GM19351 (cell line): ENCODE data around the gene PSG6.
"Not testable (repeated sequence)": the region's sequence is repeated elsewhere in the genome, so short reads cannot be mapped to it uniquely, and the experiment has no call there.

Source experiments
- ATAC-seq: cut with Tn5 transposase; IDR thresholded peaks from one replicate; pipeline ENCODE4 v1.9.1; 2021; ENCODE audit warnings: mild to moderate bottlenecking, moderate library complexity; ENCODE audit not compliant: unreplicated experiment

The PSG6 gene

DNA sequence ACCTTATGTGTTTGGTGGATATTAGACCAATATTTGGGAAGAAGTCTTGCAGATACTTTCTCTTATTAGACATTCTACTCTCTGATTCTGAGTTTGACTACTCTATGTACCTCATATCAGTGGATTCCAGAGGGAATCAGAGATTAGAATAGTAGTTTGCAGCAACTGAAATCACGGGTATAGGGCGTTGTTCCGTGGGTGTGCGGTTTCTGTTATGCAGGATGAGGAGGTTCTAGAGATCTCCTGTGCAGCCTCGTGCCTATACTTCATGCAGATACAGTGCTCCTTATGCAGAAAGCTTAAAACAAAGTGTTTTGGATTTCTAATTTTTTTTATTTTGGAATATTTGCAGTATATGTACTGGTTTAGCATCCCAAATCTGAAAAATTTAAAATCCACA is 6.0 kb downstream of the PSG6 start:
- ATAC-seq, result not testable (repeated sequence)

DNA sequence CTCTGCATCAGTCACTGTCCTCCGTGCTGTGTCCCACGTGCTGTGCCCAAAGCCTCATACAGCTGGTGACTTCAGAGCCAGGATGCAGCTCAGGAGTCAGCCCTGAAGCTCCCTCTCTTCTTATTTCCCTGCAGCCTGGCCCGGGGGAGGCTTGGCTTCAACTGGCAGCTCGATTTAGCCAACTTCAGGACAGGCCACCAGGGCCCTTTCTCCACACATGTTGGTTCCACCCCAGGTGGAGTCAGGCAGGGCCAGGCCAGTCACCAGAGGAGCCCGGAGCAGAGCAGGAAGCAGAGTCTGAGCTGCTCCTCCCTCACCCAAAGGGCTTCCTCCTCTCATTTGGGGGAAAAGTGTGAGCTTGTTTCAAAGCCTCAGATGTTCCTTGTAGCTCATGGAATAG is 11.5 kb downstream of the PSG6 start:
- ATAC-seq, result not testable (repeated sequence)

DNA sequence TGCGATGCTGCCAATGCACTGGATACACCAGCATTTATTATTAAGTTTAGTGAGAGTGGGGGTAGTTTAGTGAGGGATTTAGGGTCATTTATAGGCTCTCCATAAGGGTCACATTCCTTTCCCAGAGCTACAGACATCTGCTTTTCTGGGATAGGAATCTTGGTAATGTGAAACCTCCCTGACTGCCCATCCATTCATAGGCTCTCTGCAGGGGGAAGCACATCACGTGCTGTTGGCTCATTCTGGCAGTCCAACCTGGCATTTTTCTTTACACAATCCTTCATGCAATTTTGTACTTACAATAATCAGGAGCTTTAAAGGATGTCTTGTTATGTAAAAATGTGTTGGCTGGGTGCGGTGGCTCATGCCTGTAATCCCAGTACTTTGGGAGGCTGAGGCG is 17.1 kb downstream of the PSG6 start:
- ATAC-seq, result not testable (repeated sequence)

DNA sequence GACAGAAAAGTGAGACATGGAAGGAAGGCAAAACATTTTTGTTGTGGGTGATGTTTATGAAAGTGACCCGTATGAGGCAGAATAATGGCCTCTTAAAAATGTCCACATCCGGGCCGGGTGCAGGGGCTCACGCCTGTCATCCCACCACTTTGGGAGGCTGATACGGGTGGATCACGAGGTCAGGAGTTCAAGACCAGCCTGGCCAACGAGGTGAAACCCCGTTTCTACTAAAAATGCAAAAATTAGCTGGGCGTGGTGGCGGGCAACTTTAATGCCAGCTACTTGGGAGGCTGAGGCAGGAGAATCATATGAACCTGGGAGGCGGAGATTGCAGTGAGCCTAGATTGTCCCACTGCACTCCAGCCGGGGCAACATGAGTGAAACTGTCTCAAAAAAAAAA is 18.0 kb downstream of the PSG6 start:
- ATAC-seq, result not testable (repeated sequence)

DNA sequence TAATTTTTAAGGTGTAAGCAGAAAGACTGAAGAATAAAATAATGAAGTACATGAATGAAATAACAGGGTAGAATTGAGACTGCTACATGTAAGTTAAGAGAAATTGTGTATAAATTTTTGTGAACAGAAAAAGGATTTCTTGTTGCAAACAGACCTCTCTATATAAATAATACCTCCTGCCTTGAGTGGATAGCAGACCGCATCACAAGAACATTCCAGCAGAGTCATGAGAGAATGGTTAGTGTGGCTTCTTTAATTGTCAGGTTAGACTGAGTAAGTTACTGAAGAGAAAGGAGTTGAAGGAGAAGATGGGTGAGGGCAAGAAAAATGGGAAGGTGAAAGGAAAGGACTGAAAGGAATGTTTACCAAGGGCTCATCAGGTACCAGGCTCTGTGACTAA is 18.6 kb downstream of the PSG6 start:
- not testable (repeated sequence) for ATAC-seq

DNA sequence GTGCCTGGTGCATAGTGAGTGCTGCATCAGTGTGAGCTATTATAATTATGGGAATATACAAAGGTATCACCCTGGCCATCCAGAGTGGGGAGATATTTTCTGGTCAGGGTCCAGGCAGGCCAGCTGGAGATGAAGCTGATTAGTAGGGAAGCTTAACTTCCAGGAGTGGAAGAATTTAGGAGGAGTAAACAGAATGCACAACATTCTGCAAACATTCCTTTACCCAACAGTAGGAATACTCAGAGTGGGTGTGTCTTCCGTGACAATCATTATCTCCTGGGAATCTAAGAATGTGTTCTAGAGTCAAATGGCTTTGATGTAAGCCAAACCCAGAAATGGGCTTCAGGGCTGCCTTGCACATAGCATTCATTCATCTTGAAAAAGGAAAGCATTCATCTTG is 19.0 kb downstream of the PSG6 start:
- not testable (repeated sequence) for ATAC-seq

DNA sequence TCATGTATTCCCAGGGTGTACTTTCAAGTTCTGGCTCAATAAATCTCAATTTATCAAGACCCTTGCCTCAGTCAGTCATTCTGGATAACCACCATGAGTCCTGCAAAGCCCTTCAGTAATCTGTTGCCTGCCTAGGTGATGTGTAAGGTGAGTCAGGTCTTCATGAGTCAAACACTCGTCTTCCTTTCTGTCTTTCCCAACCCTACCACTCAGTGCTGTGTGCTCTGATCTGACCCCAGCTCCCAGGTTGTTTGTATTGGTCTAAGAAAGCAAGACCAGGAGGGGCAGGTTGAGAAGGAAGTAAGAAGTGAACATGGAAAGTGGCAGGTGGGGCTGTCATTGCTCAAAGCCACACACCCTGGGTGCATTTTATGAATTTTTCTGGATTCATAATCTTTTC is 20.0 kb downstream of the PSG6 start:
- not testable (repeated sequence) for ATAC-seq

DNA sequence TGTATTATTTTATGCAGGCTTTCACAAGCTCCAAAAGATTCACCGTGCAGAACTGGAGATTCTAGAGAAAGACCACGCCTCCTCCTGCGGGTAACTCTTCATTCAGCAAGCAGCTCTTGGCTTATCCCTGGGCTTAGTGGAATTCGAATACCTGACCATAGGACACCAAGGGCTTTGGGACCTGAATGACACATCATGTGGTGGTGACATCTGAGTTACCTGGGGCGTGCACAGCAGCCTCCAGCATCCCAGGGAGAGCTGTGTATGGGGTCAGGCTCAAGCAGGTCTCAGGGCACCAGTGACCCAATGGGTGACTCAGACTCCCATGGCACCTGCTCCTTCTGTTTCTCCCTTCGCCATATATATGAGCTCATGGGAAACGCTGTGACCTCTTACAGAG is 27.2 kb downstream of the PSG6 start:
- ATAC-seq, result not testable (repeated sequence)

DNA sequence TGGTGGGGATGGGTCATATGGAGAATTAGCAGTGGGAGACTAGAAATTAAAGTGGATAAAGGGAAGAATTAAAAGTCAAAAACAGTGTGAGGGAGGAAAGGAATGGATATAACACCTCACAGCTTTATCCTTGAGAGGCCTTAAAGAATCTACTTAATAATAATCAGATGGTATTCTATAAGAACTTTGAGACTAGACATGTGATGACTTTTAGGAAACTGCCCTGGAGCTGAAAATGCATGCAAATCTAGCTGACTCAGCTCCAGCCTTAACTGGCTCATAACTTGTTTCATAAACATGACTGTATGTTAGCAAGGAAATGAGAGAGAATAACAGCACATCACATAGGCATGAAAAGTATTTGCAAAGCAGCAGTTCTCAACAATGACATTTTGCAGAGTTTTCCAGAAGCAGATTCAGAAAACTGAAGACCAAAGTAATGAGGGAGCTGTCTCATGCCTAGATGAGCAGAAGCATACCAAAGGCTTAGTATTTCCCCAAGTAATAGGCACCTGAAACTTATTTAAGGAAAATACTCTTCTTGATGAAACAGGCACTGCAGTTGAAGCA is 29.7 kb downstream of the PSG6 start:
- ATAC-seq, result not testable (repeated sequence)

DNA sequence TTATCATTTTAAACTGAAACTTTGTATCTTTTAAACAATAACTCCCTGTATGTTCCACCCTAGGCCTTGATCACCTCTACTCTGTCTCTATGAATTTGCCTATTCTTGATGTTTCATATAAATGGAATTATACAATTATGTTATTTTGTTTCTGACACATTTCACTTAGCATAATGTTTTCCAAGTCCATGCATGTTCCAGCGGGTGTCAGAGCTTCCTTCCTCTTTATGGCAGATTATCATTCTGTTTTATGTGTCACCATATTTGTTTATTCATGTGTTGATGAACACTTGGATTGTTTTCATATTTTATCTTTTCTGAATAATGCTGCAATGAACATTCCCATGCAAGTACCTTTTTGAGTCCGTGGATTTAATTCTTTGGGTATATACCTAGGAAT is 35.0 kb downstream of the PSG6 start:
- ATAC-seq, result not testable (repeated sequence)

DNA sequence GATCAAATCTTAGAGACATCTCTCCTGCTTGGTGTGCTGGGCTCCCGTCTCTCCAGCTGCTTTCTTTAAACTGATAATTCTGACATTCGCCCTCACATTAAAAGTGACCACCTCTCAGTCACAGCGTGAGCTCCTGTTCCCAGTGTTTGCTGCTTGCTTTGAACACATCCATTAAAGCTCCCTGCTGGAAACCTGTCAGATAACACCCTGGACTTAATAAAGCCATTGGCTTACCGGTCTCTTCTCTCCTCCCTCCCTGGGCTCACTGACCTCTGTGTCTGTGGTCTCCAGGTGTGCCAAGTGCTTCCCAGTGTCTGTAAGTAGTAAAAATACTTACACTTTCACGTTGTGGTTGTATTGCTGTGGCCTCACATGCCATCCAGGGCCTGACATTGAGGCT is 35.7 kb downstream of the PSG6 start:
- ATAC-seq, result not testable (repeated sequence)

DNA sequence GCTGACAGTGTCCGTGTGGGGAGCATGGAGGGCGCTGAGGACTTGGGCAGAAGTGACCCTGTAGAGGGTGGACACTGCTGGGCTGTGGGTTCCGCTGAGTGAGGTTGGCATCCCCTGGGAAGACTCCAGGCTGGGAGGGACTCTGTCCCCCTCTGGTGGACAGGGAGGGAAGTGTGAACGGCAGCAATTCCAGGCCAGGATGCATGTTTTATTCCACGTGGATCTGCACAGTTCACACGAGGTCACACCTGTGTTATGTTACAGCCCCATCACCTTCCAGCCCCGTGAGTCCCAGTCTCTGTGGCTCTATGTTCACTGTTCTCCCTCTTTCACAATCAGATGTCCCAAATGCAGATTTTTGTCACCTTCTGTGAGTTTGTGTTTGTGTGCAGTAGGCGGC is 36.4 kb downstream of the PSG6 start:
- not testable (repeated sequence) for ATAC-seq

DNA sequence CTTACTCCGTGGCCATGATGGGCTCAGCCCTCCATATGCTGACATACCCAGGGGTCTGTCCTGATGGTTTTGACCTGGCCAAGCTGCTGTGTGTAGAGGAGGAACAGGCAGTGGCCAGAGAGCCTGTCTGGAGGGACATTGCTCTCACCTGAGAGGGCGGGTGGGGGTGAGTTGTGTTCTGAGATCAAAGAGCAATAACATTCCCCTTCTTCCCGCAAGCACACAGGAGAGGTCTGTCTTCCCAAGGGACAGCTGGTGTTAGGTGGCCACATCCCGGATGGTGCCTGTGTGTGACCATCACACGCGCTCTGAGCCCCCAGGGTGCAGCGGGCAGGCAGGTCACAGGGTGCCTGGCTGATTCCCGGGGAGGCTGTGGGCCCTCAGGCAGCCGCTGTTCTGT is 37.1 kb downstream of the PSG6 start:
- ATAC-seq, result not testable (repeated sequence)

DNA sequence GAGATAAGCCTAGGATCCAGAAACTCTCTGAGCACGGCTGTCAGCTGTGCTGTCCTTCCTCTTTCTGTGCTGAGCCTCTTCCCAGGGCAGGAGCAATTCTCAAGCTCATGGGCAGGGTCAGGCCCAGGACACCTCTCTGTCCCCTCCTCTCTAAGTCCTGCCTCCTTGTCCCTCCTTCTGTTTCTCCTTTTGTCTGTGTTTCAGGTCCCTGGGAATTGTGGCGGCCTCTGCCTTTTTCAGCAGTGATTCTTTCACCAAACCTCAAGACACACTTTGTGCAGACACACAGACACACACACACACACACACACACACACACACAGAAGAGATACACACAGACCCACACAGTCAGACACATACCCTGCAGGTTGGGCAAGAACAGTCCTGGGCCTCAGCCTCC is 38.1 kb downstream of the PSG6 start, which contains the start of gene PSG1:
Gene PSG1 (minus strand): TSS at position 101 of the 400 bp plus-strand sequence. CDS start 132 bp downstream, outside the sequence.
- no peak for ATAC-seq

DNA sequence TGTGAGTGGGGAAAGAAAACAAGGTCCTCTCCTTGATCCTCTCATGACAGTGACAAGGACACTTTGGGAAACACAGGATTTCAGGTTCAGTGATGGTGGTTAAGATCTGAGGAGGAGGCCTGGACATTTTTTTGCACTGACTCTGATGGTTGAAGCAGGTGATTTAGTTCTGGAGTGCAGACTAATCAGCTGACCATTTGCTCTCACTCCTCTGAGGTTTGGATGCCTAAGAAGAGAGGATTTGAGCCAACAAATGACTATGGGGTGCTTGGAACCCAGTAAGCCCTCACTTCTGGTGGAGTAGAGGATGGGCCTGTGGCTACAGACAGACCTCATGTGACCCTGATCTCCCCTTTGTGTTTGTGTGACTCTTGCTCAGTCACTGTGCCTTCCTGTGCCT is 41.1 kb downstream of the PSG6 start:
- ATAC-seq, result not testable (repeated sequence)

DNA sequence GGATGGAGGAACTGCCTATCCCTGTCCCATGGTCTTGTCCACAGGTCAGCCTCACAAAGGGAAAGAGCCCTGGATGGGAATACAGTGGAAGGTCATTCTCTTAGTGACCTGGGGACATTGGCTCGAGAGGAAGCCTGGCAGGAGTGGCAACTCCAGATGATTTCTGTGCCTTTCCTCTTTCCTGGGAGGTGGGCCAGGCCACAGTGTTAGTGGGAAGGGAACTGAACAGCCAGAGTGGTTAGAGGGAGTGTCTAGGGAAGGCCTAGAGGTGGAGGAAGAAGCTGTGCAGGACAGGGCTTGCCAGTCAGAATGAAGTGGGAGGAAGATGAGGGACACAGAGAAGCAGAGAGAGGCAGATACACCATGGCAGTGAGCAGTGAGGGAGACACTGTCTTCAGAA is 41.8 kb downstream of the PSG6 start:
- ATAC-seq, result not testable (repeated sequence)

DNA sequence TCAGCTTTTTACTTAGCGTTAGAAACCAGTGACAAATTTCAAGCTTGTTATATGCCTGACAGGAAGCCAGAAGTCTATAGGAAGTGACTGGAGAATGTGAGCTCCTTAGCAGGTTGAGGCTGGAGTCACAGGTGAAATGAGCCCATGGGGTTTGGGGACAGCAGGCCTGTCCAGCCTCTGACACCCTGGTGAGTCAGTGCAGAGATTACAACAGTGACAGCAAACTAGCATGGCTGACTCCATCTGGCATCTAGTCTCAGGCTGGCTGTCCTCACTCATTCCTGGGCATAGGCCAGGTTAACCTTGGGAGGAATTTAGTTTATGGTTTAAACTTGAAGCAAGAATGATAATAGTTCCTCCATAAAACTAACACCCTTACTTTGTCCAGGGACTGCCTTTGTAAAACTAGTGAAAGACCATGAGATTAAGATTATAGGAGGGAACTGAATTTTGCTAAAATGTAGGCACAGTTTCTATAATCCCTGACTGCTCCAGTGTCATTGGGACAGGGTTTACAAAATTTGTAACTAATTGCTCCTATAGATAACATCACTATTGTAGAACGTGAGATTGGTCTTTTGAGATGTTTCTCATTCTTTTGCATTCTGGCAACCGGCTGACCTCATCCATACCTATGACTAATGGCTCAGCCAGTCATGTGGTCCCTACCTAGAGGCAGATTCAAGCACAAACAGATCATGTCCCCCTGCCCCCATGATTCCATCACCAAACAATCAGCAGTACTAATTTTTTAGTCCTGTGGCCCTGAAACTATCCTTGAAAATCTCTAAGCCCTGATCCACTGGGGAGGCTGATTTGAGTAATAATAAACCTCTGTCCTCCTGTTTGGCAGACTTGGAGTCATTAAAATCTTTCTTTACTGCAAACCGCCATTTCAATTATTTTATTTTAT is 42.5 kb downstream of the PSG6 start:
- not testable (repeated sequence) for ATAC-seq

DNA sequence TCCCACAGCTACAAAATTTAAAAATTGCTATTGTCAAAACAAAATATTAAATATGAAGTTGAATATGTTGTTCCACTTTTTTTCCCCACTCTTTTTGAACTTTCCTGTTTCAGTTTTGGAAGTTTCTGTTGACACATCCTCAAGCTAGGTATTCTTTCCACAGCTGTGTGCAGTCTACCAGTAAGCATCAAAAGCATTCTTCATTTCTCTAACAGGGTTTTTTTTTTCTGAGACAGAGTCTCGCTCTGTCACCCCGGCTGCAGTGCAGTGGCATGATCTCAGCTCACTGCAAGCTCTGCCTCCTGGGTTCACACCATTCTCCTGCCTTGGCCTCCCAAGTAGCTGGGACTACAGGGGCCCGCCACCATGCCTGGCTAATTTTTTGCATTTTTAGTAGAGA is 43.6 kb downstream of the PSG6 start:
- not testable (repeated sequence) for ATAC-seq

DNA sequence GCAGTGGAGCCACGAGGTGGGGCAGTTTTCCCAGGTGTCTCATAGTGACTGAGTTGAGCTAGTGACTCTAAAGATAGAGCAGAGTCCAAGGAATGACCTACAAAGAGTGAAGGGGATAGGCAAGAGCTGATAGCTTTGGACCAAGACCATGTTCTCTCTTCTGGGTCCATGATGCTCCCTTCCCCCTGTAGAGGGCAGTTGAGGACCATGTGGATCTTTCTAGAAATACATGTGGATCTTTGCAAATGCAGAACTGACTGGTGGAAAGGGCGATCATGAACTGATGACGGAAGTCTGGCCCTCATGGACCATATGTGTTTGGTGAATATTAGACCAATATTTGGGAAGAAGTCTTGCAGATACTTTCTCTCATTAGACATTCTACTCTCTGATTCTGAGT is 45.1 kb downstream of the PSG6 start:
- ATAC-seq, result no peak

DNA sequence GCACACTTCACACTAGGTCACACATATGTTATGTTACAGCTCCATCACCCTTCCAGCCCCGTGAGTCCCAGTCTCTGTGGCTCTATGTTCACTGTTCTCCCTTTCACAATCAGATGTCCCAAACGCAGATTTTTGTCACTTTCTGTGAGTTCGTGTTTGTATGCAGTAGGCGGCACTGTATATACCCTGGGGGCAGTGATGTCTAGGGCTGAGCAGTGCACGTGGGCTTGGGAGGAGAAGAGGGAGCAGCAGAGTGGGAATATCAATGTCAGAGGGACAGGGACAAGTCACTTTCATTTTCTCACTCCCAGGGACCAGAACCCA is 60.2 kb downstream of the PSG6 start:
- ATAC-seq, result no peak

DNA sequence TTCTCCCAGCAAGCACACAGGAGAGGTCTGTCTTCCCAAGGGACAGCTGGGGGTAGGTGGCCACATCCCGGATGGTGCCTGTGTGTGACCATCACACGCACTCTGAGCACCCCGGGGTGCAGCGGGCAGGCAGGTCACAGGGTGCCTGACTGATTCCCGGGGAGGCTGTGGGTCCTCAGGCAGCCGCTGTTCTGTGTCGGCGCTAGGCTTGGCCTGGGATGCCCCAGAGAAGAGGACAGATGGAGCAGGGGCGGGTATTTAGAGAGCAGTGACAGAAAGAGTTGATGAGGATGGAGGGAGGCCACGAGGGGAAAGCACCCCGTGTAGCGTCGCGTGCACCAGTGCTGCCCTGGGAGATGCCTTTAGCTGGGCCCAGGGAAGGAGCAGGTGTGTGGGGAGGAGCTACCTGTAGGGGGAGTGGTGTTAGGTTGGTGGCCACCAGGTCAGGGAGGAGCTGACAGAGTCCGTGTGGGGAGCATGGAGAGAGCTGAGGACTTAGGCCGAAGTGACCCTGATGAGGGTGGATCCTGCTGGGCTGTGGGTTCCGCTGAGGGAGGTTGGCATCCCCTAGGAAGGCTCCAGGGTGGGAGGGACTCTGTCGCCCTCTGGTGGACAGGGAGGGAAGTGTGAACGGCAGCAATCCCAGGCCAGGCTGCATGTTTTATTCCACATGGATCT is 60.7 kb downstream of the PSG6 start:
- not testable (repeated sequence) for ATAC-seq

DNA sequence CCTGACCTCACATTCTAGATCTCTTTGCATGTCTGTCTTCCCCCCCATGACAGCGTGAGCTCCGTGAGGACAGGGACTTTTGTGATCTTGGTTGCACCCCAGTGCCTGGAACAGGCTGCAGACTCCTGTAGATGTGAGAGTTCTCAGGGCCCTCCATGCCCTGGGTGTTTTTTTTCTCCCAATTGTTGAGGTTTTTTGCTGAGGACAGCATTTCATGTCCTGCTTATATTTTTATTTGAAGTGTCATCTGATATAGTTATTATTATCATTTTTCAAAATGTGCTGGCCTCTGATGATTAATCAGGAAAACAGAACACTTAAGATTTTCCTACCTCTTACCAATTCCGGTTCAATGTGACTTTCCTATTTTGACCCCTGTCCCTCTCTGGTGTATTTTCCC is 62.9 kb downstream of the PSG6 start:
- ATAC-seq, result not testable (repeated sequence)
